Neural progenitor cell (in vitro differentiated cells): Measurements from ENCODE around the gene MARCKSL1.
"Not testable (repeated sequence)": the region's sequence is repeated elsewhere in the genome, so short reads cannot be mapped to it uniquely, and the experiment has no call there.

Experiments
- CTCF ChIP-seq: fragments of 200-600 bp; sonication (generic); IDR thresholded peaks from 2 replicates; pipeline ENCODE4 v1.5.1; 2017; ENCODE audit warnings: antibody characterized with exemption, mild to moderate bottlenecking
- EZH2 ChIP-seq: fragments of 200-600 bp; sonication (generic); IDR thresholded peaks from 2 replicates; pipeline ENCODE4 v1.6.1; 2017; ENCODE audit warnings: antibody characterized with exemption, mild to moderate bottlenecking, moderate library complexity
- EZH2phosphoT487 ChIP-seq: fragments of 200-600 bp; sonication (generic); IDR thresholded peaks from 2 replicates; pipeline ENCODE4 v1.6.1; 2017; ENCODE audit warnings: antibody characterized with exemption

DNA sequence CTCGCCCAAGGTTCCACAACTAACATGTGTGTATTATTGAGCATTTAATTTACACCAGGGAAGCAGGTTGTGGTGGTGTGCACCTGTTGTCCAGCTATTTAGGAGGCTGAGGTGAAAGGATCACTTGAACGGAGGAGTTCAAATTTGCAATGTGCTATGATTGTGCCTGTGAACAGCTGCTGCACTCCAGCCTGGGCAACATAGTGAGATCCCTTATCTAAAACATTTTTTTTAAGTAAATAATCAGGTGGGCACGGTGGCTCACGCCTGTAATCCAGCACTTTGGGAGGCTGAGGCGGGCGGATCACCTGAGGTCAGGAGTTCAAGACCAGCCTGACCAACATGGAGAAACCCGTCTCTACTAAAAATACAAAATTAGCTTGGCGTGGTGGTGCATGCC lies 51.3 kb downstream of the MARCKSL1 start:
- TF ChIP-seq CTCF, EZH2, EZH2phosphoT487: not testable (repeated sequence)
